ENCODE results near the gene GRIN2A.

GRIN2A gene

GRCh38 chr16:10169904-10170410 is 12.3 kb downstream of the GRIN2A start:
- H3K27ac ChIP-seq, result no peak overlapping the region
- TF ChIP-seq CTCF (conservative IDR thresholded peaks at IDR 0.05), result no peak
- TF ChIP-seq ZFX (IDR thresholded peaks at IDR 0.05), result no peak

GRCh38 chr16:10169031-10169430 is 13.2 kb downstream of the GRIN2A start:
- H3K27ac ChIP-seq, result no peak overlapping the region
- TF ChIP-seq CTCF (conservative IDR thresholded peaks at IDR 0.05), result no peak
- TF ChIP-seq ZFX (IDR thresholded peaks at IDR 0.05), result no peak

GRCh38 chr16:10168258-10168657 is 14.0 kb downstream of the GRIN2A start:
- no peak overlapping the region for H3K27ac ChIP-seq
- no peak for TF ChIP-seq ZFX (IDR thresholded peaks at IDR 0.05)
- no peak for TF ChIP-seq CTCF (conservative IDR thresholded peaks at IDR 0.05)

- H3K27ac ChIP-seq, result no peak overlapping the region
- TF ChIP-seq ZFX (IDR thresholded peaks at IDR 0.05), result no peak
- TF ChIP-seq CTCF (conservative IDR thresholded peaks at IDR 0.05), result no peak
Observed at GRCh38 chr16:10165643-10166042, 16.6 kb downstream of the GRIN2A start.

GRCh38 chr16:10162981-10163380 is 19.2 kb downstream of the GRIN2A start:
- TF ChIP-seq ZFX (IDR thresholded peaks at IDR 0.05), result no peak
- TF ChIP-seq CTCF (conservative IDR thresholded peaks at IDR 0.05), result no peak
- no peak overlapping the region for H3K27ac ChIP-seq

GRCh38 chr16:10156099-10156498 is 26.1 kb downstream of the GRIN2A start:
- no peak overlapping the region for H3K27ac ChIP-seq
- TF ChIP-seq CTCF (conservative IDR thresholded peaks at IDR 0.05) (no peak), ZFX (IDR thresholded peaks at IDR 0.05) (no peak)

GRCh38 chr16:10154389-10154788 is 27.8 kb downstream of the GRIN2A start:
- H3K27ac ChIP-seq, result no peak overlapping the region
- TF ChIP-seq CTCF (conservative IDR thresholded peaks at IDR 0.05), result no peak
- TF ChIP-seq ZFX (IDR thresholded peaks at IDR 0.05), result no peak

Data from C4-2B (cell line).